Thoracic aorta (tissue), 2 donors: Measurements from ENCODE around the gene TLCD1. TPM values are rescaled to one million over a fixed set of nuclear protein-coding genes. Genes with fewer than 3 reads are reported as not detected.

Experiments
- ATAC-seq: fragments of 150-250 bp; one replicate; pipeline ENCODE4 v1.8.0; 2017; ENCODE audit warnings: low read depth; ENCODE audit not compliant: insufficient number of reproducible peaks, low FRiP score
- DNase-seq: peaks from one replicate; pipeline ENCODE4 v3.0.0-alpha.2; 2020; ENCODE audit warnings: low spot score
- H3K27ac ChIP-seq, 2 donors: fragments of 200-600 bp; sonication (generic); 1 replicate in 1 of 2; 2 replicates in 1 of 2; pipeline ENCODE4 v1.5.1; 2016; ENCODE audit warnings: mild to moderate bottlenecking in 2 of 2, moderate library complexity in 2 of 2
- H3K27me3 ChIP-seq: fragments of 200-600 bp; sonication (generic); replicated peaks from 2 replicates; pipeline ENCODE4 v1.6.0; 2016; ENCODE audit warnings: mild to moderate bottlenecking; ENCODE audit not compliant: insufficient read depth
- H3K36me3 ChIP-seq: fragments of 200-600 bp; sonication (generic); one replicate; pipeline ENCODE4 v1.5.1; 2016
- H3K4me1 ChIP-seq, 2 donors: fragments of 200-600 bp; sonication (generic); 1 replicate in 1 of 2; 2 replicates in 1 of 2; pipeline versions ENCODE4 v1.5.1 to v1.6.0; 2016; ENCODE audit warnings: low read depth in 2 of 2, mild to moderate bottlenecking in 1 of 2; ENCODE audit not compliant: control insufficient read depth in 1 of 2
- H3K4me3 ChIP-seq: fragments of 200-600 bp; sonication (generic); 2 replicates; pipeline ENCODE4 v1.5.1; 2016; ENCODE audit warnings: mild to moderate bottlenecking
- H3K9me3 ChIP-seq: fragments of 200-600 bp; sonication (generic); 2 replicates; pipeline ENCODE4 v1.5.1; 2016
- CTCF ChIP-seq: fragments of 200-600 bp; sonication (generic); IDR thresholded peaks from one replicate; pipeline ENCODE4 v1.5.1; 2019; ENCODE audit warnings: antibody characterized with exemption
- total RNA-seq, 2 donors: library from RNA; depleted of rRNA; stranded (reverse); fragments of >200 nt; gene quantifications; one replicate each; pipeline versions ENCODE4 v1.1.0 to v1.2.3, GENCODE V29; 2016

The TLCD1 gene
- total RNA-seq, 2 donors from 2014 or later = 1.9 TPM; not detected in 1

DNA sequence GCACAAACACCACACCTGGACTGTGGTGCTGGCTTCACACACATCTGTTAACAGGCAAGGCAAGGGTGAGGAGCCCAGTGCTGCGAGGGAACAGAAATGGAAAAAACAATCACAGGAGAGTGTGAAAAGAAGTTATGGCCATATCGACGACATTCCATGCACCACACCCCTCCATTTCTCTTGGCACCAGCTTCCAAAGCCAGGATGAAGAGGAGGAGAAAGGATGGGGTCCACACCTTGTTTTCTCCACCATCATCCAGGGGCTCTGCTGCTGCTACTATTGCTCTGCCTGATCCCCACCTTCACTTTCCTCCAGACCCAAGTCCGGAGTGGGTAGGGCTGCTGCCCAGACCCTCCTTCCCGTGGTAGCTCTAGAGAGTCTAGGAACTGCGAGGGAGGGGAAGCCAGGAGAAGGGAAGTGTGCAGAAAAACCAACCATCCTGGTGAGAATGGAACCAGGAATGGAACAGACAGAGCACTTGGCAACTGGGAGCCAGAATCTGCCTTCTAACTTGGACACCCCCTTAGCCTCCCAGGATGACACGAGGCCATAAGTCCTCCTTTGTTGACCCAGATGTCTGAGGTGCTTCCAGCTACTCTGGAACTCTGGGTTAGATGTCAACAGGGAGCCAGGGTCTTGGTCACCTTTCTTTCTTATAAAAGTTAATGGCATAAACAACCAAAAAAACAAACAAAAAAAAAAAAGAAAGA, 13.2 kb downstream of the TLCD1 start:
- peaks cover 20% of the 10 kb centered on the region for H3K36me3 ChIP-seq
- peak overlapping the region in 1 of 2 donors; percentile 91 for H3K27ac ChIP-seq
- TF ChIP-seq CTCF = no peak
- H3K4me3 ChIP-seq = no peak overlapping the region
- no peaks in the 10 kb centered on the region for H3K27me3 ChIP-seq
- DNase-seq (no peak), ATAC-seq (no peak)
- H3K9me3 ChIP-seq = no peaks in the 10 kb centered on the region
- peaks cover 8 to 38% of the 10 kb centered on the region in 2 donors for H3K4me1 ChIP-seq

DNA sequence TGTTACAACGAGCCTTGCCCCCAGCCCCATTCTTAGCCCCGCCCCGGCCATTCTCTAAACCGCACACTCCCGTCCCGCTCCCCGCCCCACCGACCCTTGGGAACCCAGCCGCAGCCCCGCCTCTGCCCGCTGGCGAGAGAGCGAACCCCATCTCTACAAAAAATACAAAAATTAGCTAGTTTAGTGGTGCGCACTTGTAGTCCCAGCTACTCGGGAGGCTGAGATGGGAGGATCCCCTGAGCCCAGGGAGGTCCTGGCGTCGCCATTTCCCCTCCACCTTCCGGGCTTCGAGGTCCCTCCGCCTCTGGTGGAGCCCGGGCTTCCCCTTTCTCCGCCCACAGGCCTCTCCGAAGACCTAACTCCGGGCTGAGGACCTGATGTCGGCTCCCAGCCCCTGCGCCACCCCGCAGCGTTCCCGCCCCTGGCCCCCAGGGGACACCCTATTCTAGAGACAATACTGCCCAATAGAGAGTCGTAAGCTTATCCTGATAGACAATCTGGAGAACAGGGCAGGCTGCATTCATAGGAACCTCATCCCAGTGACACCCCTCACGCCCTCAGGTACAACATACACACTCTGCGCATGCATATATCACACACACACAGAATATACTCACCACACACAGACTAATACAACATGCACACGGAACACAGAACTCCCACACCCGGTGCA, 13.9 kb downstream of the TLCD1 start:
- ATAC-seq (no peak), DNase-seq (no peak)
- H3K4me1 ChIP-seq = peaks cover 8 to 38% of the 10 kb centered on the region in 2 donors
- peaks cover 20% of the 10 kb centered on the region for H3K36me3 ChIP-seq
- H3K27me3 ChIP-seq = no peaks in the 10 kb centered on the region
- peak overlapping the region; percentile 86 for H3K4me3 ChIP-seq
- no peaks in the 10 kb centered on the region for H3K9me3 ChIP-seq
- TF ChIP-seq CTCF = no peak
- H3K27ac ChIP-seq = peak overlapping the region; percentile 84 to 91

DNA sequence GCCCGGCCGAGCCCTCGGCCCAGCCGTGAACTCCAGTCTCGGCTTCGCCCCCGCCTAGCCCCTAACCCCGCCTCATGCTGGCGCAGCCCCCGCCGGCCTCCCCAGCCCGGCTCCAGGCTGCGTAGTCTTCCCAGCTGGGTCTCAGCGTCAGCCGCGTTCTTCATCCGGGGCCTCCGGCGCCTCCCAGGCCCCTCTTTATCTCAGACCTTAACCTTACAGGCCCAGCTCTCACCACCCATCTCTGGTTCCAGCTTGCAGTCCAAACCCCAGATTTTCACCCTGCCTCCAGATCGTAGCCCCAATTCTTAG, 14.4 kb downstream of the TLCD1 start, which contains the start of gene PROCA1:
Gene PROCA1, minus strand, starts transcription at position 166 of the 309 bp plus-strand sequence. CDS start 228 bp downstream, outside the sequence.
- H3K36me3 ChIP-seq = peaks cover 20% of the 10 kb centered on the region
- peak within 1 kb of the TSS; percentile 86 for H3K4me3 ChIP-seq
- H3K27ac ChIP-seq = peak within 1 kb of the TSS; percentile 85 to 91
- no peak for TF ChIP-seq CTCF
- no peaks in the 10 kb centered on the region for H3K9me3 ChIP-seq
- DNase-seq (no peak), ATAC-seq (no peak)
- no peaks in the 10 kb centered on the region for H3K27me3 ChIP-seq
- peaks cover 8 to 35% of the 10 kb centered on the region in 2 donors for H3K4me1 ChIP-seq

DNA sequence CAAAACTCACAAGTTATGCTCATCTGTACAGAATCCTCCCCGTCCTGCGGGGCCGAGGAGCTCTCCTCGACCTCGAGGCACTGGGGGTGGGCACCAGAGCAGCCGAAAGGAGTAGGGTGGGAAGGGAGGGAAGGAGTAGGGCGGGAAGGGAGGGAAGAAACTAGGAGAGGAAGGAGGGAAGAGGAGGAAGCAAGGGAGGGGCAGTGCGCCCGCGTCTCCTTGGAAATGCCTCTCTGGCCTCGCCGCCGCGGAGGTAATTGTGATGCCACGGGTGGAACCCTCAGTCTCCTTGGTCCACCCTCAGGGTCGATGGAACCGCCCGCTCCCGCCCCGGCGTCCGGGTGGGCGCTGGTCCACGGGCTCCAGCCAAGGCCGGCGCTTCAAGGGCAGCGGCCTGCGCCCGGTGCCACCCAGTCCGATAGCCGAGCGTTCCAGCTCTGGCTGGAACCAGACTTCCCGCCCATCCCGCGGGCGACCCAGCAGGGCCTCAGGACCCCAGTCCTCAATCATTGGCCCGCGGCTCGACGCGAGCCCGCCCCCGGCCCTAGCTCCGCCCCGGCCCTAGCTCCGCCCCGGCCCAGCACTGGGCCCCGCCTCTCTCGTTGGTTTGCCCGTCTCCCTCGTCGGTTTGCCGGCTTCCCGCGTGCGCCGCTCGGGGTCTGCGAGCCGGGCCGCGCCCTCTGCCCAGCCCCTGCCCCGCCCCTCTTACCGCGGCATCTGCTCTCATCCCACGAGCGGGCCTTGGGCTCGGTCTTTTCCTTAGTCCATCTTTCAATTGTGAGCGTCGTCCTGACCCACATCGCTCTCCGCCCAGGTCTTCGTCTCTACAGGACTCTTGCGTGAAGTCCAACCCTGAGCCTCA, 14.9 kb downstream of the TLCD1 start:
- no peak for TF ChIP-seq CTCF
- DNase-seq (peak; percentile 47), ATAC-seq (peak; percentile 83)
- Histone ChIP-seq H3K36me3 (peaks cover 20% of the 10 kb centered on the region), H3K27me3 (no peaks in the 10 kb centered on the region), H3K9me3 (no peaks in the 10 kb centered on the region), H3K27ac (peak overlapping the region; percentile 85 to 91), H3K4me1 (peaks cover 8 to 29% of the 10 kb centered on the region in 2 donors), H3K4me3 (peak overlapping the region; percentile 86)

GRCh38 chr17:28707339-28707720, 18.7 kb downstream of the TLCD1 start:
- no peak overlapping the region for H3K4me3 ChIP-seq
- peaks cover 6% of the 10 kb centered on the region for H3K36me3 ChIP-seq
- H3K27ac ChIP-seq = no peak overlapping the region
- no peak for TF ChIP-seq CTCF
- ATAC-seq (no peak), DNase-seq (no peak)
- peaks cover 4 to 16% of the 10 kb centered on the region in 2 donors for H3K4me1 ChIP-seq
- no peaks in the 10 kb centered on the region for H3K9me3 ChIP-seq
- H3K27me3 ChIP-seq = no peaks in the 10 kb centered on the region
